ENCODE measurements around the gene IGSF23.

DNA sequence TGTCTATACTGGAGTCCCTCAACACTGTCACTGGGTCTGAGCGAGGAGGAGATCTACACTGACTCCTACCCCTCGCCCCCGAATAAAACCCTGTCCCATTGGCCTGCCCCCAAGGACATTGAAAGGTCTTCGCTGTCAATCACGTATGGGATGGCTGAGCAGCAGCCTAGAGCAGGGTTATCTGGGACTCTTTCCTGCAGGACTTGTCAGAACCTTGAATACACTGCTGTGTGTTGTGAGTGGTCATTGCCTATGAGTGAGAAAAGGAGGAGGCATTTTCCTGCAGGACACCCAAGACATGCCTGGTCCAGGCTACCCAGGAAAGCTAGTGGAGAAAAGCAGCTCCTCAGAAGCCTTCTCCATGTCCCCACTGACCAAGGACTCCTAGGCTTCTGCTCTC lies 40.0 kb downstream of the IGSF23 start:
- TF ChIP-seq, protein P1, sequence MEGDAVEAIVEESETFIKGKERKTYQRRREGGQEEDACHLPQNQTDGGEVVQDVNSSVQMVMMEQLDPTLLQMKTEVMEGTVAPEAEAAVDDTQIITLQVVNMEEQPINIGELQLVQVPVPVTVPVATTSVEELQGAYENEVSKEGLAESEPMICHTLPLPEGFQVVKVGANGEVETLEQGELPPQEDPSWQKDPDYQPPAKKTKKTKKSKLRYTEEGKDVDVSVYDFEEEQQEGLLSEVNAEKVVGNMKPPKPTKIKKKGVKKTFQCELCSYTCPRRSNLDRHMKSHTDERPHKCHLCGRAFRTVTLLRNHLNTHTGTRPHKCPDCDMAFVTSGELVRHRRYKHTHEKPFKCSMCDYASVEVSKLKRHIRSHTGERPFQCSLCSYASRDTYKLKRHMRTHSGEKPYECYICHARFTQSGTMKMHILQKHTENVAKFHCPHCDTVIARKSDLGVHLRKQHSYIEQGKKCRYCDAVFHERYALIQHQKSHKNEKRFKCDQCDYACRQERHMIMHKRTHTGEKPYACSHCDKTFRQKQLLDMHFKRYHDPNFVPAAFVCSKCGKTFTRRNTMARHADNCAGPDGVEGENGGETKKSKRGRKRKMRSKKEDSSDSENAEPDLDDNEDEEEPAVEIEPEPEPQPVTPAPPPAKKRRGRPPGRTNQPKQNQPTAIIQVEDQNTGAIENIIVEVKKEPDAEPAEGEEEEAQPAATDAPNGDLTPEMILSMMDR (IDR thresholded peaks at IDR 0.05; ENCODE audit: low read length) = no peak
- no peak for TF ChIP-seq EZH2 (optimal IDR thresholded peaks at IDR 0.05; ENCODE audit: low read depth, low read length)
